Right atrium auricular region (tissue), 2 donors: ENCODE results near the gene GAK. TPM values are rescaled to one million over a fixed set of nuclear protein-coding genes. Genes with fewer than 3 reads are reported as not detected.

Source experiments
- DNase-seq: peaks from one replicate; pipeline ENCODE4 v3.0.0-alpha.2; 2019; ENCODE audit warnings: low spot score
- H3K27ac ChIP-seq, 2 donors: fragments of 200-600 bp; sonication (generic); 1 replicate in 1 of 2; 2 replicates in 1 of 2; pipeline ENCODE4 v1.5.1; 2016 to 2019
- H3K27me3 ChIP-seq, 2 donors: fragments of 200-600 bp; sonication (generic); one replicate each; pipeline versions ENCODE4 v1.5.1 to v1.6.0; 2017 to 2019
- H3K36me3 ChIP-seq: fragments of 200-600 bp; sonication (generic); one replicate; pipeline ENCODE4 v1.5.1; 2016
- H3K4me1 ChIP-seq, 2 donors: fragments of 200-600 bp; sonication (generic); one replicate each; pipeline versions ENCODE4 v1.5.1 to v1.6.0; 2017 to 2019
- H3K4me3 ChIP-seq, 2 donors: fragments of 200-600 bp; sonication (generic); 1 replicate in 1 of 2; 2 replicates in 1 of 2; pipeline ENCODE4 v1.5.1; 2017 to 2019; ENCODE audit warnings: mild to moderate bottlenecking in 1 of 2, moderate library complexity in 1 of 2
- H3K9me3 ChIP-seq, 2 donors: fragments of 200-600 bp; sonication (generic); one replicate each; pipeline ENCODE4 v1.5.1; 2019
- total RNA-seq, 2 donors: library from RNA; depleted of rRNA; stranded (reverse); fragments of >200 nt; gene quantifications; one replicate each; pipeline ENCODE4 v1.1.0, GENCODE V29; 2016
- TF ChIP-seq, protein P1 (sequence below), 2 donors: fragments of 200-600 bp; sonication (generic); IDR thresholded peaks; one replicate each; pipeline ENCODE4 v1.5.1; 2019; ENCODE audit warnings: antibody characterized with exemption in 2 of 2

Gene GAK
- total RNA-seq, 2 donors from 2014 or later, result 27.8 to 52.2 TPM

DNA sequence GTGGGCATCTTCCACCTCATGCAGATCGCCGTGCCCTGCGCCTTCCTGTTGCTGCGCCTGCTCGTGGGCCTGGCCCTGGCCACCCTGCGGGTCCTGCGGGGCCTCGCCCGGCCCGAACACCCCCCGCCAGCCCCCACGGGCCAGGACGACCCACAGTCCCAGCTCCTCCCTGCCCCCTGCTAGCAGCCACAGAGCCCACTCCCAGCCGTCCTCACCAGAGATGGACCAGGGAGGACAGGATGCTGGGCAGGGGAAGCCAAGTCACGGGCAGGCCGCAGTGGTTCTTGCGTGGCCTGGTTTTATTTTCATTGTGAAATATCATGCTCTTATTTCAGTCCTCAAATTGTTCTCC lies 26.2 kb upstream of the GAK start:
- Histone ChIP-seq H3K27me3 (no peaks in the 10 kb centered on the region), H3K4me1 (no peaks in the 10 kb centered on the region), H3K27ac (no peak overlapping the region), H3K36me3 (peaks cover 9% of the 10 kb centered on the region), H3K9me3 (no peaks in the 10 kb centered on the region), H3K4me3 (no peak overlapping the region)
- TF ChIP-seq, protein P1, sequence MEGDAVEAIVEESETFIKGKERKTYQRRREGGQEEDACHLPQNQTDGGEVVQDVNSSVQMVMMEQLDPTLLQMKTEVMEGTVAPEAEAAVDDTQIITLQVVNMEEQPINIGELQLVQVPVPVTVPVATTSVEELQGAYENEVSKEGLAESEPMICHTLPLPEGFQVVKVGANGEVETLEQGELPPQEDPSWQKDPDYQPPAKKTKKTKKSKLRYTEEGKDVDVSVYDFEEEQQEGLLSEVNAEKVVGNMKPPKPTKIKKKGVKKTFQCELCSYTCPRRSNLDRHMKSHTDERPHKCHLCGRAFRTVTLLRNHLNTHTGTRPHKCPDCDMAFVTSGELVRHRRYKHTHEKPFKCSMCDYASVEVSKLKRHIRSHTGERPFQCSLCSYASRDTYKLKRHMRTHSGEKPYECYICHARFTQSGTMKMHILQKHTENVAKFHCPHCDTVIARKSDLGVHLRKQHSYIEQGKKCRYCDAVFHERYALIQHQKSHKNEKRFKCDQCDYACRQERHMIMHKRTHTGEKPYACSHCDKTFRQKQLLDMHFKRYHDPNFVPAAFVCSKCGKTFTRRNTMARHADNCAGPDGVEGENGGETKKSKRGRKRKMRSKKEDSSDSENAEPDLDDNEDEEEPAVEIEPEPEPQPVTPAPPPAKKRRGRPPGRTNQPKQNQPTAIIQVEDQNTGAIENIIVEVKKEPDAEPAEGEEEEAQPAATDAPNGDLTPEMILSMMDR (IDR thresholded peaks at IDR 0.05), result no peak
- DNase-seq, result no peak

DNA sequence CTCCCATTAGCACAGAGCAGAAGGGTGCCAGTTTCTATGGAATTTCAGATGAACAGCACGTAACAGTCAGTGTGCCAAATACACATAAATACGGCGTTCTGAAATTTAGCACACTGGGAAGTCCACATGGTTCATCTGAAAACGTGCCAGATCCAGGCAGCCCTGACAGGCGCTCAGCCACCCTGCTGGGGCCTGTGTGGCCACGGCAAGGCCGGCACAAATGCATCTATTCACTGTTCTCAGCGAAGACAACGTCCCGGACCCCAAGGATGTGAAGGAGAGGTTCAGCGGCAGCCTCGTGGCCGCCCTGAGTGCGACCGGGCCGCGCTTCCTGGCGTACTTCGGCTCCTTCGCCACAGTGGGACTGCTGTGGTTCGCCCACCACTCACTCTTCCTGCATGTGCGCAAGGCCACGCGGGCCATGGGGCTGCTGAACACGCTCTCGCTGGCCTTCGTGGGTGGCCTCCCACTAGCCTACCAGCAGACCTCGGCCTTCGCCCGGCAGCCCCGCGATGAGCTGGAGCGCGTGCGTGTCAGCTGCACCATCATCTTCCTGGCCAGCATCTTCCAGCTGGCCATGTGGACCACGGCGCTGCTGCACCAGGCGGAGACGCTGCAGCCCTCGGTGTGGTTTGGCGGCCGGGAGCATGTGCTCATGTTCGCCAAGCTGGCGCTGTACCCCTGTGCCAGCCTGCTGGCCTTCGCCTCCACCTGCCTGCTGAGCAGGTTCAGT lies 25.6 kb upstream of the GAK start:
- no peak for DNase-seq
- H3K36me3 ChIP-seq, result peaks cover 8% of the 10 kb centered on the region
- H3K27me3 ChIP-seq, result no peaks in the 10 kb centered on the region
- TF ChIP-seq, protein P1 (IDR thresholded peaks at IDR 0.05), result no peak
- H3K4me3 ChIP-seq, result no peak overlapping the region
- H3K4me1 ChIP-seq, result no peaks in the 10 kb centered on the region
- H3K27ac ChIP-seq, result no peak overlapping the region
- no peaks in the 10 kb centered on the region for H3K9me3 ChIP-seq

DNA sequence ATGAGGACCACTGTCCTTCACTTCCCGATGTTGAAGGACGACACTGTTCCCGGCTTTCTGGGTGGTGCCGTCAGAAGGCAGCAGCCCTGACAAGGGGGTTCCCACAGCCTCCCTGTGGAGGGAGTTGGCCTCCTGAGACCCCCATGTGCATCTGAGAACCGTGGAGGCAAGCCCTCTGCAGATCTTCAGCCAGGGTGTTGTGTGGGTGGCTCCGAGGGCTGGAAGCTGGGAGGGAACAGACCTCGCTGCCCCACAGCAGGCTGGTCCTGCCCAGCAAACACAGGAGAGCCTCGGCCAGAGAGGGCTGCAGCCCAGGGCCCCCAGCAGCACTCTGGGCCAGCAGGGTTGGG lies 25.1 kb upstream of the GAK start:
- H3K36me3 ChIP-seq, result peaks cover 3% of the 10 kb centered on the region
- H3K4me1 ChIP-seq, result no peaks in the 10 kb centered on the region
- no peak overlapping the region for H3K27ac ChIP-seq
- no peak for DNase-seq
- H3K27me3 ChIP-seq, result no peaks in the 10 kb centered on the region
- no peak overlapping the region for H3K4me3 ChIP-seq
- H3K9me3 ChIP-seq, result no peaks in the 10 kb centered on the region
- TF ChIP-seq, protein P1 (IDR thresholded peaks at IDR 0.05), result no peak

DNA sequence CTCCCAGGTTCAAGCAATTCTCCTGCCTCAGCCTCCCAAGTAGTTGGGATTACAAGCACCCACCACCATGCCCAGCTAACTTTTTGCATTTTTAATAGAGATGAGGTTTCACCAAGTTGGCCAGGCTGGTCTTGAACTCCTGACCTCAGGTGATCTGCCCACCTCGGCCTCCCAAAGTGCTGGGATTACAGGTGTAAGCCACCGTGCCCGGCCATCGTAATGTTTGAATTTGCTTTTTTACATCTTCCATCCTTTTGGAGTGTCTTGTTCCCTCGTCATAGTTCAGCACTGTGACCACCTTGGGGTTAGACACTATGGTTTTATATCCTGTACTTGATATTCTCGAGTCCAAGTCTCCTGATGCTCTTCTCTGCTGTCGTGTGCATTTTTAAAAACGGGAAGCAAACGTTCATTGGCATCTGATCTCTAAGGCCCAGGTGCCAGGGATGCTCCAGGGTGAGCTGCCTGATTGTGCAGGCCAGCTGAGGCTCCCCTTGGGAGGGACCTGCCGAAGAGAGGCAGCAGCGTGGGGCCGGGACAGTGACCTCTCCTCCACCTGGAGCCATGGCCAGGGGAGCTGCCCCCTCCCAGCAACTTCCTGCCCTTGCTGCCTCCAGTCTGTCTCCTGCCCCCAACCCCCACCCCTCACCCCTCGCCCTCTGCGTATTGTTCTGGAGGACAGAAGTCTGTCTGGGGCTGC lies 24.6 kb upstream of the GAK start:
- no peak overlapping the region for H3K27ac ChIP-seq
- no peaks in the 10 kb centered on the region for H3K4me1 ChIP-seq
- H3K4me3 ChIP-seq, result no peak overlapping the region
- peaks cover 2% of the 10 kb centered on the region for H3K36me3 ChIP-seq
- H3K9me3 ChIP-seq, result no peaks in the 10 kb centered on the region
- no peaks in the 10 kb centered on the region for H3K27me3 ChIP-seq
- TF ChIP-seq, protein P1 (IDR thresholded peaks at IDR 0.05), result no peak
- DNase-seq, result no peak

DNA sequence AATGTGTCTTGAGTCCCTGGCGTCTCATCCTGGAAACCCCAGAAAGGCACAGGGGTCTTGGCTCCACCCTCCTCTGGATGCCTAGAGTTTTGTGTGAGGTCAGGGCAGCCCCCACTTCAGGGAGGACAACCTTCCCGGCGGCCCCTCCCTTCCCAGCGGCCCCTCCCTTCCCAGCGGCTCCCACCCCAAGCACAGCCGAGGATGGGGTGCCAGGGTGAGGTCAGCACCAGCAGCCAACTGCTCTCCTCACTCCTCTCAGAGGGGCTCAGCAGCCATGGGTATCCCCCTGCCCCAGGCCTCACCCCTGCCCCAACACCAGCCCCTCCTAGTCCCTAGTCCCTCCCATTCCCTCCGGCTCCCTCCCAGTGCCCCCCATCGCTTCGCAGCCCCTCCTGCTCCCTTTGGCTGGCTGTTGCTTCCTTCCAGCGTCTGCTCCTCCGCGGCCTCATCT lies 23.8 kb upstream of the GAK start:
- DNase-seq, result no peak
- peaks cover 8% of the 10 kb centered on the region for H3K36me3 ChIP-seq

More for the DNA sequence above, 23.8 kb upstream of the GAK start:
- H3K4me3 ChIP-seq, result no peak overlapping the region
- H3K27me3 ChIP-seq, result no peaks in the 10 kb centered on the region
- no peaks in the 10 kb centered on the region for H3K9me3 ChIP-seq
- no peak overlapping the region for H3K27ac ChIP-seq
- TF ChIP-seq, protein P1 (IDR thresholded peaks at IDR 0.05), result no peak
- H3K4me1 ChIP-seq, result no peaks in the 10 kb centered on the region
